KMS-11 (cell line): ENCODE results near the gene CAMKV.

Source experiments
- H2AFZ ChIP-seq: fragments of 200-600 bp; sonication (generic); 2 replicates; pipeline ENCODE4 v1.6.1; 2016; ENCODE audit warnings: antibody characterized with exemption, mixed run types, low read depth
- H3K27ac ChIP-seq: fragments of 200-600 bp; sonication (generic); 2 replicates; pipeline ENCODE4 v1.6.1; 2016; ENCODE audit warnings: mild to moderate bottlenecking, mixed run types
- H3K27me3 ChIP-seq: fragments of 200-600 bp; sonication (generic); 2 replicates; pipeline ENCODE4 v1.6.1; 2017; ENCODE audit warnings: mild to moderate bottlenecking, low read depth, mixed run types, moderate library complexity; ENCODE audit not compliant: insufficient read depth
- H3K36me3 ChIP-seq: fragments of 200-600 bp; sonication (generic); 2 replicates; pipeline ENCODE4 v1.6.1; 2017; ENCODE audit warnings: mild to moderate bottlenecking, mixed run types; ENCODE audit not compliant: insufficient read depth
- H3K4me1 ChIP-seq: fragments of 200-600 bp; sonication (generic); 2 replicates; pipeline ENCODE4 v1.6.1; 2016; ENCODE audit warnings: mild to moderate bottlenecking, low read depth, mixed run types; ENCODE audit not compliant: poor library complexity, severe bottlenecking
- H3K4me2 ChIP-seq: fragments of 200-600 bp; sonication (generic); 2 replicates; pipeline ENCODE4 v1.7.0; 2016; ENCODE audit warnings: mild to moderate bottlenecking, mixed run types
- H3K4me3 ChIP-seq: fragments of 200-600 bp; sonication (generic); IDR thresholded peaks from 2 replicates; pipeline ENCODE4 v1.6.1; 2017; ENCODE audit warnings: low read depth, low read length, mixed read lengths; ENCODE audit not compliant: insufficient read depth
- H3K79me2 ChIP-seq: fragments of 200-600 bp; sonication (generic); 2 replicates; pipeline ENCODE4 v1.6.1; 2016; ENCODE audit warnings: low read depth, mixed run types; ENCODE audit not compliant: insufficient read depth
- H3K9ac ChIP-seq: fragments of 200-600 bp; sonication (generic); 2 replicates; pipeline ENCODE4 v1.6.1; 2016; ENCODE audit warnings: mild to moderate bottlenecking, mixed run types
- H4K20me1 ChIP-seq: fragments of 200-600 bp; sonication (generic); 2 replicates; pipeline ENCODE4 v1.6.1; 2016; ENCODE audit warnings: mild to moderate bottlenecking, mixed run types; ENCODE audit not compliant: insufficient read depth
- TF ChIP-seq, protein P1 (sequence below): fragments of 200-600 bp; sonication (generic); conservative IDR thresholded peaks from 2 replicates; pipeline ENCODE4 v1.6.1; 2017; ENCODE audit warnings: low read depth, mild to moderate bottlenecking, antibody characterized with exemption, low read length, moderate library complexity, mixed read lengths

CAMKV gene

DNA sequence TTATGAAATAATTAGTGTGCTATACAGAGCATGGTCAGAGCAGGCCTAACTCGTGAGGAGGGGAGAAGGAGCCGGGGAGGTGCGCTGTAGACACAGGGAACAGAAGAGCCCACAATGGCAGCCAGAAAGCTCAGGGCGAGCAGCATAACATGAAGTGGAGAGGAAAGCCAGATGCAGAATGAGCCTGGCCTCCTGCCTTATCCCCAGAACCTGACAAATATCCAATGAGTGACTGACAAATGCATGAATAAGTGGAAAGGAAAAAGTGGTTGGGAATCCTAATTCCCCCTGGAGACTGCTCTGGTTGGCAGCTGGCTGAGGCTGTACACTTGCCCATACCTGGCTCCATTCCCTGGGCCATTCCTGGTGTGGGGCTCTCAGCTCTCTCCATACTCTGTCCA, 43.2 kb upstream of the CAMKV start:
- Histone ChIP-seq H3K36me3 (no peaks in the 10 kb centered on the region), H3K4me3 (no peak overlapping the region), H3K27ac (no peak overlapping the region), H4K20me1 (no peaks in the 10 kb centered on the region), H3K27me3 (no peaks in the 10 kb centered on the region), H3K4me2 (no peak overlapping the region), H3K9ac (no peak overlapping the region), H3K4me1 (no peaks in the 10 kb centered on the region), H2AFZ (no peak overlapping the region), H3K79me2 (no peaks in the 10 kb centered on the region)
- TF ChIP-seq, protein P1, sequence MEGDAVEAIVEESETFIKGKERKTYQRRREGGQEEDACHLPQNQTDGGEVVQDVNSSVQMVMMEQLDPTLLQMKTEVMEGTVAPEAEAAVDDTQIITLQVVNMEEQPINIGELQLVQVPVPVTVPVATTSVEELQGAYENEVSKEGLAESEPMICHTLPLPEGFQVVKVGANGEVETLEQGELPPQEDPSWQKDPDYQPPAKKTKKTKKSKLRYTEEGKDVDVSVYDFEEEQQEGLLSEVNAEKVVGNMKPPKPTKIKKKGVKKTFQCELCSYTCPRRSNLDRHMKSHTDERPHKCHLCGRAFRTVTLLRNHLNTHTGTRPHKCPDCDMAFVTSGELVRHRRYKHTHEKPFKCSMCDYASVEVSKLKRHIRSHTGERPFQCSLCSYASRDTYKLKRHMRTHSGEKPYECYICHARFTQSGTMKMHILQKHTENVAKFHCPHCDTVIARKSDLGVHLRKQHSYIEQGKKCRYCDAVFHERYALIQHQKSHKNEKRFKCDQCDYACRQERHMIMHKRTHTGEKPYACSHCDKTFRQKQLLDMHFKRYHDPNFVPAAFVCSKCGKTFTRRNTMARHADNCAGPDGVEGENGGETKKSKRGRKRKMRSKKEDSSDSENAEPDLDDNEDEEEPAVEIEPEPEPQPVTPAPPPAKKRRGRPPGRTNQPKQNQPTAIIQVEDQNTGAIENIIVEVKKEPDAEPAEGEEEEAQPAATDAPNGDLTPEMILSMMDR, result no peak

DNA sequence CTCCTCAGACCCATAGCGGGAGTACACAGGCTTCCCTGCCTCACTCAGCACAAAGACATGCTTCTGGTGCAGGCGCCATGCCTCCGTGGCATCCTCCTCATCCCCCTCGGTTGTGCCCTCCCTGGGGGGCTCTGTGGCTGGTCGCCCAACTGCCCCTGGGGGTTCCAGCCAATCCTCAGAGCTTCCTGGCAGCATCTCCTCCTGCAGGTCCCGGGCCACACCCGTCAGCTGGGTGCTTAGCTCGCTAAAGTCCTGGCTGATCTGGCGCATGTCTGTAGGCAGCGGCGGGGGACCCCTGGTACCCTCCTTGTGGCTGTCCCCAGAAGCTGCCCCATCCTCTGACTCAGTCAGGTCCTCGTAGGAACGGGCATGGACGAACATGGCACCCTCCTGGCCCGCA, 41.9 kb upstream of the CAMKV start:
- H3K36me3 ChIP-seq, result no peaks in the 10 kb centered on the region
- no peaks in the 10 kb centered on the region for H3K4me1 ChIP-seq

DNA sequence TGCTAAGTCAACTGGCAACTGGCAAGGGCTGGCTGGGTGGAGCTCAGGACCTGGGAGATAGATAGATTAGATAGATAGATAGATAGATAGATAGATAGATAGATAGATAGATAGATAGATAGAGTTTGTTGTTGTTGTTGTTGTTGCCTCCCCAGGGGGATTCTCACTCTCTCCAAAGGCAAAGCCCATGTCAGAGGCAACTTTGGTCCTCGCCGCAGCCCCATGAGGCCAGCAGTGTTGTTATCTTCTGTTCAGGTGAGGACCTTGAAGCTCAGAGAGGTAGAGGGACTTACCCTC, 41.4 kb upstream of the CAMKV start:
- no peak overlapping the region for H3K27ac ChIP-seq
- H3K79me2 ChIP-seq, result no peaks in the 10 kb centered on the region
- TF ChIP-seq, protein P1, result no peak
- no peaks in the 10 kb centered on the region for H3K36me3 ChIP-seq
- H3K4me2 ChIP-seq, result no peak overlapping the region
- no peaks in the 10 kb centered on the region for H3K4me1 ChIP-seq
- no peaks in the 10 kb centered on the region for H3K27me3 ChIP-seq
- no peak overlapping the region for H3K4me3 ChIP-seq
- no peaks in the 10 kb centered on the region for H4K20me1 ChIP-seq
- H2AFZ ChIP-seq, result no peak overlapping the region
- no peak overlapping the region for H3K9ac ChIP-seq

More for the DNA sequence above, 41.9 kb upstream of the CAMKV start:
- no peak overlapping the region for H3K4me3 ChIP-seq
- H3K27me3 ChIP-seq, result no peaks in the 10 kb centered on the region
- H2AFZ ChIP-seq, result no peak overlapping the region
- TF ChIP-seq, protein P1, result no peak
- H3K27ac ChIP-seq, result no peak overlapping the region
- H3K79me2 ChIP-seq, result no peaks in the 10 kb centered on the region
- H4K20me1 ChIP-seq, result no peaks in the 10 kb centered on the region
- no peak overlapping the region for H3K4me2 ChIP-seq
- H3K9ac ChIP-seq, result no peak overlapping the region

DNA sequence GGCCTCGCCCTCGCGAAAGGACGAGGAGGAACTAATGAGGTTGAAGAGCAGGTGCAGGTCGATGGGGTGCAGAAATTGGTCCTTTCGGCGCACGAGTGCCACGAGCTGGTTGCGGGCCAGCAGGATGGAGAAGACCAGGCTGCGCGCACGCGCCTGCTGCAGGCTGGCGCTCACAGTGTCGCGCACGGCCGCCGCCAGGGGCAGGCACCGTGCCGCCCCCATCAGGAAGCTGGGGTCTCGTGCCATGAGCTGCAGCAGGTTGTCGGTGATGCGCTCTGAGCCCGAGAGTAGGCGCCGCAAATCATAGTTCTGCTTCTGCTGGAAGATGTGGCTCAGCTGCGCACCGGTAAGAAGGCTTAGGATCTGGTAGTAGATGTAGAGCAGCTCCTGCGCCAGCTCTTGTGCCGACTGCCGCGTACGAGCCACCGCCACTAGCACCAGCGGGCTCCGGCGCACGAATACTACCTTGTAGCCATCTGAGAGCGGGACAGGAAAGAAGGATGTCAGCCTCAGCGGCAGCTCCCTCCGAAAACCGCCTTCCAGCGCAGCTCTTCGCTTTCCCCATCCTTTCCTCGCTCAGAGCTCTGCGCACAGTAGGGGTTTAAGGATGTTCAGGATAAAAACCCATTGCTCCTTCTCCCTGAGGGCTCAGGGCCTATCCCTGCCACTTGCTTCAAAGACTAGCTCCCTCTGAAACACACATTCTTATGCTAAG, 40.9 kb upstream of the CAMKV start:
- Histone ChIP-seq H3K79me2 (no peaks in the 10 kb centered on the region), H3K4me3 (no peak overlapping the region), H3K36me3 (no peaks in the 10 kb centered on the region), H3K27ac (no peak overlapping the region), H3K27me3 (no peaks in the 10 kb centered on the region), H3K9ac (no peak overlapping the region), H2AFZ (no peak overlapping the region), H3K4me1 (no peaks in the 10 kb centered on the region), H4K20me1 (no peaks in the 10 kb centered on the region), H3K4me2 (no peak overlapping the region)
- TF ChIP-seq, protein P1, result no peak
